ENCODE data around the gene SPAG9. TPM values are rescaled to one million over a fixed set of nuclear protein-coding genes. Genes with fewer than 3 reads are reported as not detected.

Gene SPAG9
- total and polyA plus RNA-seq, 2 donors, result 35.6 to 37.3 TPM

GRCh38 chr17:51017270-51017669 lies 103.4 kb downstream of the SPAG9 start:
- DNase-seq (ENCODE audit: low read depth in 6 of 9, low spot score in 9 of 9), result no peak
- no peaks in the 10 kb centered on the region for H3K4me1 ChIP-seq (ENCODE audit: control insufficient read depth in 2 of 2, insufficient read depth in 2 of 2, low read length in 2 of 2)
- no peak overlapping the region for H3K4me3 ChIP-seq (ENCODE audit: low read length in 2 of 2)
- WGBS, result 99% methylated on average over 2 of the region's 2 CpGs
- peaks cover 22 to 50% of the 10 kb centered on the region in 2 donors for H3K36me3 ChIP-seq (ENCODE audit: control insufficient read depth in 2 of 2, insufficient read depth in 2 of 2, low read length in 1 of 2)
- H3K27ac ChIP-seq (ENCODE audit: low read depth in 1 of 2, low read length in 1 of 2), result no peak overlapping the region
- H3K9me3 ChIP-seq (ENCODE audit: control insufficient read depth in 2 of 2, insufficient read depth in 1 of 2, low read length in 1 of 2), result no peaks in the 10 kb centered on the region
- no peaks in the 10 kb centered on the region for H3K27me3 ChIP-seq (ENCODE audit: control insufficient read depth in 2 of 2, insufficient read depth in 1 of 2, low read length in 1 of 2)

GRCh38 chr17:51016099-51016498 lies 104.6 kb downstream of the SPAG9 start:
- 92% methylated on average over 1 of the region's 1 CpG for WGBS
- H3K9me3 ChIP-seq (ENCODE audit: control insufficient read depth in 2 of 2, insufficient read depth in 1 of 2, low read length in 1 of 2), result no peaks in the 10 kb centered on the region
- DNase-seq (ENCODE audit: low read depth in 6 of 9, low spot score in 9 of 9), result no peak
- no peak overlapping the region for H3K4me3 ChIP-seq (ENCODE audit: low read length in 2 of 2)
- peaks cover 22 to 50% of the 10 kb centered on the region in 2 donors for H3K36me3 ChIP-seq (ENCODE audit: control insufficient read depth in 2 of 2, insufficient read depth in 2 of 2, low read length in 1 of 2)
- no peaks in the 10 kb centered on the region for H3K4me1 ChIP-seq (ENCODE audit: control insufficient read depth in 2 of 2, insufficient read depth in 2 of 2, low read length in 2 of 2)
- H3K27me3 ChIP-seq (ENCODE audit: control insufficient read depth in 2 of 2, insufficient read depth in 1 of 2, low read length in 1 of 2), result no peaks in the 10 kb centered on the region
- H3K27ac ChIP-seq (ENCODE audit: low read depth in 1 of 2, low read length in 1 of 2), result no peak overlapping the region

- no peak overlapping the region for H3K4me3 ChIP-seq (ENCODE audit: low read length in 2 of 2)
- no peaks in the 10 kb centered on the region for H3K27me3 ChIP-seq (ENCODE audit: control insufficient read depth in 2 of 2, insufficient read depth in 1 of 2, low read length in 1 of 2)
- no peak for DNase-seq (ENCODE audit: low read depth in 6 of 9, low spot score in 9 of 9)
- WGBS, result 98% methylated on average over 1 of the region's 1 CpG
- H3K4me1 ChIP-seq (ENCODE audit: control insufficient read depth in 2 of 2, insufficient read depth in 2 of 2, low read length in 2 of 2), result no peaks in the 10 kb centered on the region
- H3K27ac ChIP-seq (ENCODE audit: low read depth in 1 of 2, low read length in 1 of 2), result no peak overlapping the region
- peaks cover 28 to 45% of the 10 kb centered on the region in 2 donors for H3K36me3 ChIP-seq (ENCODE audit: control insufficient read depth in 2 of 2, insufficient read depth in 2 of 2, low read length in 1 of 2)
- H3K9me3 ChIP-seq (ENCODE audit: control insufficient read depth in 2 of 2, insufficient read depth in 1 of 2, low read length in 1 of 2), result no peaks in the 10 kb centered on the region
These were observed 105.5 kb downstream of the SPAG9 start for GRCh38 chr17:51015145-51015558.

GRCh38 chr17:51014129-51014528 lies 106.5 kb downstream of the SPAG9 start:
- Histone ChIP-seq H3K27me3 (ENCODE audit: control insufficient read depth in 2 of 2, insufficient read depth in 1 of 2, low read length in 1 of 2) (no peaks in the 10 kb centered on the region), H3K4me1 (ENCODE audit: control insufficient read depth in 2 of 2, insufficient read depth in 2 of 2, low read length in 2 of 2) (no peaks in the 10 kb centered on the region), H3K27ac (ENCODE audit: low read depth in 1 of 2, low read length in 1 of 2) (no peak overlapping the region), H3K4me3 (ENCODE audit: low read length in 2 of 2) (no peak overlapping the region), H3K36me3 (ENCODE audit: control insufficient read depth in 2 of 2, insufficient read depth in 2 of 2, low read length in 1 of 2) (peaks cover 29 to 44% of the 10 kb centered on the region in 2 donors), H3K9me3 (ENCODE audit: control insufficient read depth in 2 of 2, insufficient read depth in 1 of 2, low read length in 1 of 2) (no peaks in the 10 kb centered on the region)
- WGBS, result 97% methylated on average over 3 of the region's 3 CpGs
- DNase-seq (ENCODE audit: low read depth in 6 of 9, low spot score in 9 of 9), result no peak

- no peaks in the 10 kb centered on the region for H3K4me1 ChIP-seq (ENCODE audit: control insufficient read depth in 2 of 2, insufficient read depth in 2 of 2, low read length in 2 of 2)
- H3K36me3 ChIP-seq (ENCODE audit: control insufficient read depth in 2 of 2, insufficient read depth in 2 of 2, low read length in 1 of 2), result peaks cover 21 to 37% of the 10 kb centered on the region in 2 donors
- no peak for DNase-seq (ENCODE audit: low read depth in 6 of 9, low spot score in 9 of 9)
- no peaks in the 10 kb centered on the region for H3K9me3 ChIP-seq (ENCODE audit: control insufficient read depth in 2 of 2, insufficient read depth in 1 of 2, low read length in 1 of 2)
- WGBS, result 97% methylated on average over 2 of the region's 2 CpGs
- no peak overlapping the region for H3K4me3 ChIP-seq (ENCODE audit: low read length in 2 of 2)
- no peaks in the 10 kb centered on the region for H3K27me3 ChIP-seq (ENCODE audit: control insufficient read depth in 2 of 2, insufficient read depth in 1 of 2, low read length in 1 of 2)
- no peak overlapping the region for H3K27ac ChIP-seq (ENCODE audit: low read depth in 1 of 2, low read length in 1 of 2)
These were observed 107.3 kb downstream of the SPAG9 start for GRCh38 chr17:51013322-51013721.

GRCh38 chr17:51012538-51012937 lies 108.1 kb downstream of the SPAG9 start:
- 98% methylated on average over 4 of the region's 4 CpGs for WGBS
- H3K4me3 ChIP-seq (ENCODE audit: low read length in 2 of 2), result no peak overlapping the region

GRCh38 chr17:51010173-51010675 lies 110.4 kb downstream of the SPAG9 start:
- Histone ChIP-seq H3K27ac (ENCODE audit: low read depth in 1 of 2, low read length in 1 of 2) (no peak overlapping the region), H3K27me3 (ENCODE audit: control insufficient read depth in 2 of 2, insufficient read depth in 1 of 2, low read length in 1 of 2) (no peaks in the 10 kb centered on the region), H3K4me3 (ENCODE audit: low read length in 2 of 2) (no peak overlapping the region), H3K36me3 (ENCODE audit: control insufficient read depth in 2 of 2, insufficient read depth in 2 of 2, low read length in 1 of 2) (peaks cover 27 to 37% of the 10 kb centered on the region in 2 donors), H3K4me1 (ENCODE audit: control insufficient read depth in 2 of 2, insufficient read depth in 2 of 2, low read length in 2 of 2) (no peaks in the 10 kb centered on the region), H3K9me3 (ENCODE audit: control insufficient read depth in 2 of 2, insufficient read depth in 1 of 2, low read length in 1 of 2) (no peaks in the 10 kb centered on the region)
- no peak for DNase-seq (ENCODE audit: low read depth in 6 of 9, low spot score in 9 of 9)
- 98% methylated on average over 1 of the region's 1 CpG for WGBS

More at GRCh38 chr17:51012538-51012937, 108.1 kb downstream of the SPAG9 start:
- Histone ChIP-seq H3K36me3 (ENCODE audit: control insufficient read depth in 2 of 2, insufficient read depth in 2 of 2, low read length in 1 of 2) (peaks cover 18 to 35% of the 10 kb centered on the region in 2 donors), H3K9me3 (ENCODE audit: control insufficient read depth in 2 of 2, insufficient read depth in 1 of 2, low read length in 1 of 2) (no peaks in the 10 kb centered on the region), H3K4me1 (ENCODE audit: control insufficient read depth in 2 of 2, insufficient read depth in 2 of 2, low read length in 2 of 2) (no peaks in the 10 kb centered on the region), H3K27me3 (ENCODE audit: control insufficient read depth in 2 of 2, insufficient read depth in 1 of 2, low read length in 1 of 2) (no peaks in the 10 kb centered on the region), H3K27ac (ENCODE audit: low read depth in 1 of 2, low read length in 1 of 2) (no peak overlapping the region)
- DNase-seq (ENCODE audit: low read depth in 6 of 9, low spot score in 9 of 9), result no peak

- H3K4me1 ChIP-seq (ENCODE audit: control insufficient read depth in 2 of 2, insufficient read depth in 2 of 2, low read length in 2 of 2), result no peaks in the 10 kb centered on the region
- DNase-seq (ENCODE audit: low read depth in 6 of 9, low spot score in 9 of 9), result no peak
These were observed 114.1 kb downstream of the SPAG9 start for GRCh38 chr17:51006601-51007000.

GRCh38 chr17:51005768-51006167 lies 114.9 kb downstream of the SPAG9 start:
- DNase-seq (ENCODE audit: low read depth in 6 of 9, low spot score in 9 of 9), result no peak
- Histone ChIP-seq H3K36me3 (ENCODE audit: control insufficient read depth in 2 of 2, insufficient read depth in 2 of 2, low read length in 1 of 2) (peaks cover 25 to 41% of the 10 kb centered on the region in 2 donors), H3K4me1 (ENCODE audit: control insufficient read depth in 2 of 2, insufficient read depth in 2 of 2, low read length in 2 of 2) (no peaks in the 10 kb centered on the region), H3K9me3 (ENCODE audit: control insufficient read depth in 2 of 2, insufficient read depth in 1 of 2, low read length in 1 of 2) (no peaks in the 10 kb centered on the region), H3K27ac (ENCODE audit: low read depth in 1 of 2, low read length in 1 of 2) (no peak overlapping the region), H3K4me3 (ENCODE audit: low read length in 2 of 2) (no peak overlapping the region), H3K27me3 (ENCODE audit: control insufficient read depth in 2 of 2, insufficient read depth in 1 of 2, low read length in 1 of 2) (no peaks in the 10 kb centered on the region)
- 98% methylated on average over 2 of the region's 2 CpGs for WGBS

More at GRCh38 chr17:51006601-51007000, 114.1 kb downstream of the SPAG9 start:
- no peaks in the 10 kb centered on the region for H3K9me3 ChIP-seq (ENCODE audit: control insufficient read depth in 2 of 2, insufficient read depth in 1 of 2, low read length in 1 of 2)
- WGBS, result 96% methylated on average over 1 of the region's 1 CpG
- H3K36me3 ChIP-seq (ENCODE audit: control insufficient read depth in 2 of 2, insufficient read depth in 2 of 2, low read length in 1 of 2), result peaks cover 27 to 41% of the 10 kb centered on the region in 2 donors
- no peak overlapping the region for H3K27ac ChIP-seq (ENCODE audit: low read depth in 1 of 2, low read length in 1 of 2)
- H3K27me3 ChIP-seq (ENCODE audit: control insufficient read depth in 2 of 2, insufficient read depth in 1 of 2, low read length in 1 of 2), result no peaks in the 10 kb centered on the region
- no peak overlapping the region for H3K4me3 ChIP-seq (ENCODE audit: low read length in 2 of 2)

Data from thymus (tissue), 11 donors.